ENCODE data around the gene DCXR. TPM values are rescaled to one million over a fixed set of nuclear protein-coding genes. Genes with fewer than 3 reads are reported as not detected.

The DCXR gene
- total and polyA plus RNA-seq, 2 experiments from 2014 or later, result 86.9 to 137 TPM

DNA sequence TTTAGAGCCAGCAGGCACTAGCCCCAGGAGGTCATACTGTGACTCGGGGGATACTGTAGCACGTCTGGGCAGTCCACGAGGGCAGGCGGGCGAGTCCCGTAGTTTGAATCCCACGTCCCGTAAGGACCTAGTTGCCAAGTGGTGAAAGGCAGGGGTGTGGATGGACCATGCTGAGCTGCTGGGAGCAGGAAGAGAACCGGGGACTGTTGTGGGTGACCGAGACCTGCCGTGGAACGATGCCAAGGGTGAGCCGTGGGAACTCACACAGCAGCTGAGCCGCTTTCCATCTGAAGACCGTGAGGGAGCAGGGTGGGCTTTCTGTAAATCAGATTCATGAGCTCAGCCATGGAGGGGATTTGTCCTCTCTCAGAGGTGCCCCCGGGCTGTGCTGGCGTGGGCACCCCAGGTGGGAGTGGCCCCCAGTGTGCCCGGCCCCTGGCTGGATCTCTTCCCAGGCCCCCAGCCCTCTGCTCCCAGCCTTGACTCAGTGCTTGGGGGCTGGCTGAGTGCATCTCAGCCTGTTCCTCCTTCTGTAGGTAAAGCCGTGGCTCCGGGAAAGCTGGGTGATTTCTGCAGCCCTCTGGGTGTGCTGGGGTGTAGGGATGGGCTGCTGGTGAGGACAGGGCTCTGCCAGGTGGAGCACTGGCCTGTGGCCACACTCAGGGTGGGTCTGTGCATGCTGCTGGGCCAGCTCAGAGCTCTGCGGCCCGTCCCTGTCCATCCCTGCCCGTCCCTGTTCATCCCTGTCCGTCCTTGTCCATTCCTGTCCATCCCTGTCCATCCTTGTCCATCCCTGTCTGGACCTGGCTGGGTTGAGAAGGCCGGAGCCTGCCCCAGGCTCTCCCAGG, 46.4 kb downstream of the DCXR start (continued):
- TF ChIP-seq, protein P1, sequence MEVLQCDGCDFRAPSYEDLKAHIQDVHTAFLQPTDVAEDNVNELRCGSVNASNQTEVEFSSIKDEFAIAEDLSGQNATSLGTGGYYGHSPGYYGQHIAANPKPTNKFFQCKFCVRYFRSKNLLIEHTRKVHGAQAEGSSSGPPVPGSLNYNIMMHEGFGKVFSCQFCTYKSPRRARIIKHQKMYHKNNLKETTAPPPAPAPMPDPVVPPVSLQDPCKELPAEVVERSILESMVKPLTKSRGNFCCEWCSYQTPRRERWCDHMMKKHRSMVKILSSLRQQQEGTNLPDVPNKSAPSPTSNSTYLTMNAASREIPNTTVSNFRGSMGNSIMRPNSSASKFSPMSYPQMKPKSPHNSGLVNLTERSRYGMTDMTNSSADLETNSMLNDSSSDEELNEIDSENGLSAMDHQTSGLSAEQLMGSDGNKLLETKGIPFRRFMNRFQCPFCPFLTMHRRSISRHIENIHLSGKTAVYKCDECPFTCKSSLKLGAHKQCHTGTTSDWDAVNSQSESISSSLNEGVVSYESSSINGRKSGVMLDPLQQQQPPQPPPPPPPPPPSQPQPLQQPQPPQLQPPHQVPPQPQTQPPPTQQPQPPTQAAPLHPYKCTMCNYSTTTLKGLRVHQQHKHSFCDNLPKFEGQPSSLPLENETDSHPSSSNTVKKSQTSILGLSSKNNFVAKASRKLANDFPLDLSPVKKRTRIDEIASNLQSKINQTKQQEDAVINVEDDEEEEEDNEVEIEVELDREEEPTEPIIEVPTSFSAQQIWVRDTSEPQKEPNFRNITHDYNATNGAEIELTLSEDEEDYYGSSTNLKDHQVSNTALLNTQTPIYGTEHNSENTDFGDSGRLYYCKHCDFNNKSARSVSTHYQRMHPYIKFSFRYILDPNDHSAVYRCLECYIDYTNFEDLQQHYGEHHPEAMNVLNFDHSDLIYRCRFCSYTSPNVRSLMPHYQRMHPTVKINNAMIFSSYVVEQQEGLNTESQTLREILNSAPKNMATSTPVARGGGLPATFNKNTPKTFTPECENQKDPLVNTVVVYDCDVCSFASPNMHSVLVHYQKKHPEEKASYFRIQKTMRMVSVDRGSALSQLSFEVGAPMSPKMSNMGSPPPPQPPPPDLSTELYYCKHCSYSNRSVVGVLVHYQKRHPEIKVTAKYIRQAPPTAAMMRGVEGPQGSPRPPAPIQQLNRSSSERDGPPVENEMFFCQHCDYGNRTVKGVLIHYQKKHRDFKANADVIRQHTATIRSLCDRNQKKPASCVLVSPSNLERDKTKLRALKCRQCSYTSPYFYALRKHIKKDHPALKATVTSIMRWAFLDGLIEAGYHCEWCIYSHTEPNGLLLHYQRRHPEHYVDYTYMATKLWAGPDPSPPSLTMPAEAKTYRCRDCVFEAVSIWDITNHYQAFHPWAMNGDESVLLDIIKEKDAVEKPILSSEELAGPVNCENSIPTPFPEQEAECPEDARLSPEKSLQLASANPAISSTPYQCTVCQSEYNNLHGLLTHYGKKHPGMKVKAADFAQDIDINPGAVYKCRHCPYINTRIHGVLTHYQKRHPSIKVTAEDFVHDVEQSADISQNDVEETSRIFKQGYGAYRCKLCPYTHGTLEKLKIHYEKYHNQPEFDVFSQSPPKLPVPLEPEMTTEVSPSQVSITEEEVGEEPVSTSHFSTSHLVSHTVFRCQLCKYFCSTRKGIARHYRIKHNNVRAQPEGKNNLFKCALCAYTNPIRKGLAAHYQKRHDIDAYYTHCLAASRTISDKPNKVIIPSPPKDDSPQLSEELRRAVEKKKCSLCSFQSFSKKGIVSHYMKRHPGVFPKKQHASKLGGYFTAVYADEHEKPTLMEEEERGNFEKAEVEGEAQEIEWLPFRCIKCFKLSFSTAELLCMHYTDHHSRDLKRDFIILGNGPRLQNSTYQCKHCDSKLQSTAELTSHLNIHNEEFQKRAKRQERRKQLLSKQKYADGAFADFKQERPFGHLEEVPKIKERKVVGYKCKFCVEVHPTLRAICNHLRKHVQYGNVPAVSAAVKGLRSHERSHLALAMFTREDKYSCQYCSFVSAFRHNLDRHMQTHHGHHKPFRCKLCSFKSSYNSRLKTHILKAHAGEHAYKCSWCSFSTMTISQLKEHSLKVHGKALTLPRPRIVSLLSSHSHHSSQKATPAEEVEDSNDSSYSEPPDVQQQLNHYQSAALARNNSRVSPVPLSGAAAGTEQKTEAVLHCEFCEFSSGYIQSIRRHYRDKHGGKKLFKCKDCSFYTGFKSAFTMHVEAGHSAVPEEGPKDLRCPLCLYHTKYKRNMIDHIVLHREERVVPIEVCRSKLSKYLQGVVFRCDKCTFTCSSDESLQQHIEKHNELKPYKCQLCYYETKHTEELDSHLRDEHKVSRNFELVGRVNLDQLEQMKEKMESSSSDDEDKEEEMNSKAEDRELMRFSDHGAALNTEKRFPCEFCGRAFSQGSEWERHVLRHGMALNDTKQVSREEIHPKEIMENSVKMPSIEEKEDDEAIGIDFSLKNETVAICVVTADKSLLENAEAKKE (CRISPR knock-in tag; IDR thresholded peaks at IDR 0.05), result no peak
- TF ChIP-seq, protein P2, sequence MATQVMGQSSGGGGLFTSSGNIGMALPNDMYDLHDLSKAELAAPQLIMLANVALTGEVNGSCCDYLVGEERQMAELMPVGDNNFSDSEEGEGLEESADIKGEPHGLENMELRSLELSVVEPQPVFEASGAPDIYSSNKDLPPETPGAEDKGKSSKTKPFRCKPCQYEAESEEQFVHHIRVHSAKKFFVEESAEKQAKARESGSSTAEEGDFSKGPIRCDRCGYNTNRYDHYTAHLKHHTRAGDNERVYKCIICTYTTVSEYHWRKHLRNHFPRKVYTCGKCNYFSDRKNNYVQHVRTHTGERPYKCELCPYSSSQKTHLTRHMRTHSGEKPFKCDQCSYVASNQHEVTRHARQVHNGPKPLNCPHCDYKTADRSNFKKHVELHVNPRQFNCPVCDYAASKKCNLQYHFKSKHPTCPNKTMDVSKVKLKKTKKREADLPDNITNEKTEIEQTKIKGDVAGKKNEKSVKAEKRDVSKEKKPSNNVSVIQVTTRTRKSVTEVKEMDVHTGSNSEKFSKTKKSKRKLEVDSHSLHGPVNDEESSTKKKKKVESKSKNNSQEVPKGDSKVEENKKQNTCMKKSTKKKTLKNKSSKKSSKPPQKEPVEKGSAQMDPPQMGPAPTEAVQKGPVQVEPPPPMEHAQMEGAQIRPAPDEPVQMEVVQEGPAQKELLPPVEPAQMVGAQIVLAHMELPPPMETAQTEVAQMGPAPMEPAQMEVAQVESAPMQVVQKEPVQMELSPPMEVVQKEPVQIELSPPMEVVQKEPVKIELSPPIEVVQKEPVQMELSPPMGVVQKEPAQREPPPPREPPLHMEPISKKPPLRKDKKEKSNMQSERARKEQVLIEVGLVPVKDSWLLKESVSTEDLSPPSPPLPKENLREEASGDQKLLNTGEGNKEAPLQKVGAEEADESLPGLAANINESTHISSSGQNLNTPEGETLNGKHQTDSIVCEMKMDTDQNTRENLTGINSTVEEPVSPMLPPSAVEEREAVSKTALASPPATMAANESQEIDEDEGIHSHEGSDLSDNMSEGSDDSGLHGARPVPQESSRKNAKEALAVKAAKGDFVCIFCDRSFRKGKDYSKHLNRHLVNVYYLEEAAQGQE (IDR thresholded peaks at IDR 0.05; ENCODE audit: unreplicated experiment), result no peak
- TF ChIP-seq CREB1 (CRISPR knock-in tag; IDR thresholded peaks at IDR 0.05; ENCODE audit: low read depth) (no peak), ZNF114 (CRISPR knock-in tag; IDR thresholded peaks at IDR 0.05) (no peak)
- TF ChIP-seq, protein P3, sequence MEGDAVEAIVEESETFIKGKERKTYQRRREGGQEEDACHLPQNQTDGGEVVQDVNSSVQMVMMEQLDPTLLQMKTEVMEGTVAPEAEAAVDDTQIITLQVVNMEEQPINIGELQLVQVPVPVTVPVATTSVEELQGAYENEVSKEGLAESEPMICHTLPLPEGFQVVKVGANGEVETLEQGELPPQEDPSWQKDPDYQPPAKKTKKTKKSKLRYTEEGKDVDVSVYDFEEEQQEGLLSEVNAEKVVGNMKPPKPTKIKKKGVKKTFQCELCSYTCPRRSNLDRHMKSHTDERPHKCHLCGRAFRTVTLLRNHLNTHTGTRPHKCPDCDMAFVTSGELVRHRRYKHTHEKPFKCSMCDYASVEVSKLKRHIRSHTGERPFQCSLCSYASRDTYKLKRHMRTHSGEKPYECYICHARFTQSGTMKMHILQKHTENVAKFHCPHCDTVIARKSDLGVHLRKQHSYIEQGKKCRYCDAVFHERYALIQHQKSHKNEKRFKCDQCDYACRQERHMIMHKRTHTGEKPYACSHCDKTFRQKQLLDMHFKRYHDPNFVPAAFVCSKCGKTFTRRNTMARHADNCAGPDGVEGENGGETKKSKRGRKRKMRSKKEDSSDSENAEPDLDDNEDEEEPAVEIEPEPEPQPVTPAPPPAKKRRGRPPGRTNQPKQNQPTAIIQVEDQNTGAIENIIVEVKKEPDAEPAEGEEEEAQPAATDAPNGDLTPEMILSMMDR (conservative IDR thresholded peaks at IDR 0.05; ENCODE audit: low read depth in 2 of 2), result no peak

Measured in GM23338 (cell line).